Smooth muscle cell (in vitro differentiated cells): Measurements from ENCODE around the gene GNRHR. TPM values are rescaled to one million over a fixed set of nuclear protein-coding genes. Genes with fewer than 3 reads are reported as not detected.
A peak's percentile ranks its signal among the peaks of the same experiment; 100 is the strongest.

Experiments
- DNase-seq: peaks from one replicate; lab custom pipeline; 2025; ENCODE audit not compliant: unreplicated experiment; lab: John Stamatoyannopoulos, UW
- H2AFZ ChIP-seq: fragments of 200-600 bp; sonication (generic); 2 replicates; pipeline ENCODE4 v1.6.0; 2016; ENCODE audit warnings: antibody characterized with exemption, low read depth, mild to moderate bottlenecking
- H3F3A ChIP-seq: fragments of 200-600 bp; sonication (generic); 2 replicates; pipeline ENCODE4 v1.6.0; 2017; ENCODE audit warnings: antibody characterized with exemption, low read depth
- H3K27ac ChIP-seq: fragments of 200-600 bp; sonication (generic); 2 replicates; pipeline ENCODE4 v1.5.1; 2016; ENCODE audit warnings: low read depth, mild to moderate bottlenecking
- H3K27me3 ChIP-seq: fragments of 200-600 bp; sonication (generic); 2 replicates; pipeline ENCODE4 v1.6.1; 2016; ENCODE audit warnings: low read depth, mild to moderate bottlenecking
- H3K36me3 ChIP-seq: fragments of 200-600 bp; sonication (generic); 2 replicates; pipeline ENCODE4 v1.5.1; 2016; ENCODE audit warnings: low read depth
- H3K4me1 ChIP-seq: fragments of 200-600 bp; sonication (generic); 2 replicates; pipeline ENCODE4 v1.5.1; 2016; ENCODE audit warnings: low read depth
- H3K4me2 ChIP-seq: fragments of 200-600 bp; sonication (generic); 2 replicates; pipeline ENCODE4 v1.6.0; 2016; ENCODE audit warnings: mild to moderate bottlenecking
- H3K4me3 ChIP-seq: fragments of 200-600 bp; sonication (generic); 2 replicates; pipeline ENCODE4 v1.5.1; 2016; ENCODE audit warnings: mild to moderate bottlenecking
- H3K79me2 ChIP-seq: fragments of 200-600 bp; sonication (generic); 2 replicates; pipeline ENCODE4 v1.6.0; 2016; ENCODE audit warnings: low read depth, mild to moderate bottlenecking
- H3K9ac ChIP-seq: fragments of 200-600 bp; sonication (generic); 2 replicates; pipeline ENCODE4 v1.6.0; 2016; ENCODE audit warnings: low read depth
- H3K9me3 ChIP-seq: fragments of 200-600 bp; sonication (generic); replicated peaks from 2 replicates; pipeline ENCODE4 v1.5.1; 2016; ENCODE audit warnings: low read depth
- H4K20me1 ChIP-seq: fragments of 200-600 bp; sonication (generic); 2 replicates; pipeline ENCODE4 v1.6.0; 2016; ENCODE audit warnings: low read depth
- WGBS: methylation state at CpG from one replicate; pipeline ENCODE4 v1.1.7; 2016; ENCODE audit warnings: low lambda C conversion rate; 5-methylcytosine and 5-hydroxymethylcytosine counted together
- polyA plus RNA-seq: library from polyadenylated mRNA; unstranded; fragments of >200 nt; fragmentation: Nextera tagmentation; extraction: Ambion mirVana; gene quantifications from 2 replicates; pipeline ENCODE4 v1.2.1, GENCODE V29; 2016
- total RNA-seq: library from RNA; depleted of rRNA; stranded (reverse); fragments of >200 nt; gene quantifications from 2 replicates; pipeline ENCODE4 v1.2.3, GENCODE V29; 2014
- TF ChIP-seq, protein P1 (sequence below): fragments of 200-600 bp; sonication (generic); IDR thresholded peaks from 2 replicates; pipeline ENCODE4 v1.5.1; 2017; ENCODE audit warnings: borderline replicate concordance, mild to moderate bottlenecking, antibody characterized with exemption; ENCODE audit not compliant: insufficient read depth, poor library complexity, severe bottlenecking

The GNRHR gene
- total and polyA plus RNA-seq, 2 experiments from 2014 or later = 0.27 TPM; not detected in 1

DNA sequence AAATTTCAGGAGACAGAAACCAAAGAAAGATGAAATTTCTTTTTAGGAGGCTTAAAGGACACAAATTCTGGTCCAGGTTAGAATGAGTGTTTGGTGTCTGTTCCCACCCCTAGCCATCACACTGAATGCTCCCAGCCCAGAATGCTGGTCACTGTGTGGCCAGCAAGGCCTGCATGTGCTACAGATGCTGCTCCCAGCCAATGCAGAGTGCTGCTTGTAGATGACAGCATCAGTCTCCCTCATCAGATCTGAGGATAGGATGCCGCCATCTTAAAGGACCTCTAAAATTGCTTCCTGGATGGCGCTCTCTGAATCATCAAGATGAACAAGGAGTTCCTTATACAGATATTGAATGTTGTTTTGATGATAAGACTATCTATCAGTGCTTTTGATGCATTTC is 35.3 kb downstream of the GNRHR start:
- Histone ChIP-seq H3K4me3 (no peak overlapping the region), H3K27me3 (no peaks in the 10 kb centered on the region), H3F3A (peaks cover 10% of the 10 kb centered on the region), H3K9me3 (no peaks in the 10 kb centered on the region), H3K27ac (no peak overlapping the region), H3K4me2 (no peak overlapping the region), H3K9ac (no peak overlapping the region), H4K20me1 (no peaks in the 10 kb centered on the region), H3K79me2 (no peaks in the 10 kb centered on the region), H2AFZ (no peak overlapping the region), H3K36me3 (no peaks in the 10 kb centered on the region), H3K4me1 (peaks cover 4% of the 10 kb centered on the region)
- WGBS = 100% methylated on average over 2 of the region's 2 CpGs
- DNase-seq = no peak
- TF ChIP-seq, protein P1, sequence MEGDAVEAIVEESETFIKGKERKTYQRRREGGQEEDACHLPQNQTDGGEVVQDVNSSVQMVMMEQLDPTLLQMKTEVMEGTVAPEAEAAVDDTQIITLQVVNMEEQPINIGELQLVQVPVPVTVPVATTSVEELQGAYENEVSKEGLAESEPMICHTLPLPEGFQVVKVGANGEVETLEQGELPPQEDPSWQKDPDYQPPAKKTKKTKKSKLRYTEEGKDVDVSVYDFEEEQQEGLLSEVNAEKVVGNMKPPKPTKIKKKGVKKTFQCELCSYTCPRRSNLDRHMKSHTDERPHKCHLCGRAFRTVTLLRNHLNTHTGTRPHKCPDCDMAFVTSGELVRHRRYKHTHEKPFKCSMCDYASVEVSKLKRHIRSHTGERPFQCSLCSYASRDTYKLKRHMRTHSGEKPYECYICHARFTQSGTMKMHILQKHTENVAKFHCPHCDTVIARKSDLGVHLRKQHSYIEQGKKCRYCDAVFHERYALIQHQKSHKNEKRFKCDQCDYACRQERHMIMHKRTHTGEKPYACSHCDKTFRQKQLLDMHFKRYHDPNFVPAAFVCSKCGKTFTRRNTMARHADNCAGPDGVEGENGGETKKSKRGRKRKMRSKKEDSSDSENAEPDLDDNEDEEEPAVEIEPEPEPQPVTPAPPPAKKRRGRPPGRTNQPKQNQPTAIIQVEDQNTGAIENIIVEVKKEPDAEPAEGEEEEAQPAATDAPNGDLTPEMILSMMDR = no peak

DNA sequence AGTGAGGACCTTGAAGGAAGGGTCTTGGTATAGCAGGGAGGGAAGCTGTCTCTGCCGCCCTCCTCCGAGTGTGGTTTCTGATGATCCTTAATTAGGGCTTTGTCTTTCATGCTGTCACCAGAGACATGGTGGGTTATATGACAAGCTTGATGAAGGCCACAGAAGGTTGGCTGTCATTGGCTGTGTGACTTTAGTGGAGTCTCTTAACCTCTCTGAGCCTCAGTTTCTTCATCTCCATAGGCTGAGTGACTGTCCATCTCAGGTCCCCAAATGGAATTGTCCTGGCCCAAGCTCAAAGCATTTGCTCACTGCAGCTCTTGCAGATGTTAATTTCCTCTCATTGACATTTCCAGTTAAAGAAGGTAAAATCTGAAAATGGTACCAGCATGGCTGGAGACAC is 36.6 kb downstream of the GNRHR start:
- H3K27ac ChIP-seq = no peak overlapping the region
- no peak overlapping the region for H2AFZ ChIP-seq
- H3F3A ChIP-seq = peaks cover 15% of the 10 kb centered on the region
- H3K4me2 ChIP-seq = no peak overlapping the region
- no peaks in the 10 kb centered on the region for H3K79me2 ChIP-seq
- no peaks in the 10 kb centered on the region for H3K9me3 ChIP-seq
- TF ChIP-seq, protein P1 = no peak
- no peak for DNase-seq
- H3K9ac ChIP-seq = no peak overlapping the region
- no peaks in the 10 kb centered on the region for H3K27me3 ChIP-seq
- H4K20me1 ChIP-seq = no peaks in the 10 kb centered on the region
- H3K4me1 ChIP-seq = peaks cover 15% of the 10 kb centered on the region
- WGBS = 98% methylated on average over 2 of the region's 2 CpGs
- no peak overlapping the region for H3K4me3 ChIP-seq
- no peaks in the 10 kb centered on the region for H3K36me3 ChIP-seq

DNA sequence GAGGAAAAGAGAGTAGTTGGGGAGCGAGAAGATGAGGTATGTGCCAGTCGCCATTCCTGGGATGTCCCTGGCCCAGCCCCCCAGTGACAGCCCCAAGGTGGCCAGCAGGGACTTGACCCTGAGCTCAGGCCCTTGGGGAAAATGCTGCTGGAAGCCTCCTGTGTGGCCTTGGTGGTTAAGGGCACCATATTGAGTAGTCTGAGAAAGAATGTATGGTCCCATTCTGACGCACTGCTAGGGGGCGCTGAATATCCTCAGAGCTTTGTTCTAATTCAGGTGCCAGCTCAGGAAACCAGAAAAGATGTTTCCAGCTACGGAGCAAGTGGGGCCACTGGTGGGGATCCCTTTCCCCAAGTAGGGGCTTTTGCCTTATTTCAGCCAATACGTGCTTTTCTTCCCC is 39.2 kb downstream of the GNRHR start:
- peaks cover 15% of the 10 kb centered on the region for H3F3A ChIP-seq
- H3K4me1 ChIP-seq = peaks cover 15% of the 10 kb centered on the region
- 90% methylated on average over 6 of the region's 6 CpGs for WGBS
- peak overlapping the region; percentile 83 for H3K27ac ChIP-seq
- no peak overlapping the region for H3K4me3 ChIP-seq
- TF ChIP-seq, protein P1 = no peak
- H3K4me2 ChIP-seq = no peak overlapping the region
- H4K20me1 ChIP-seq = no peaks in the 10 kb centered on the region
- no peaks in the 10 kb centered on the region for H3K27me3 ChIP-seq
- DNase-seq = no peak
- H3K36me3 ChIP-seq = no peaks in the 10 kb centered on the region
- no peak overlapping the region for H2AFZ ChIP-seq
- H3K9me3 ChIP-seq = no peaks in the 10 kb centered on the region
- H3K9ac ChIP-seq = no peak overlapping the region
- peaks cover 1% of the 10 kb centered on the region for H3K79me2 ChIP-seq

DNA sequence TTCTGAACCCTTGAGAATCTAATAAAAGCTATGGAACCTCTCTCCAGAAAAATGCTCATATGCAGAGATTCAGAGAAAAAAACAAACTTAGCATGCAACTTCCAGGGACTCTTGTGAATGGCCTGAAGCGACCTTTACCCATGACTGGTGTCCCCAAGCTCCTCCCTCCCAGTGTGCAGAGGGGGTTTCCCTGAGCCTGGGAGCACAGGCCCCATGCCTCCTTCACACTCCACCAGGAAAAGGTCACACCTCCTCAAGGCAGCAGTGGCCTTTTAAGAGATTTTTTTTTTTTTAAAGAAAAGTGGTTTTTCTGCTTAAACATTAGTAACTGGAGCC is 40.0 kb downstream of the GNRHR start:
- TF ChIP-seq, protein P1 = no peak
- Histone ChIP-seq H3K27me3 (no peaks in the 10 kb centered on the region), H3K9ac (no peak overlapping the region), H2AFZ (peak overlapping the region; percentile 89), H3K4me3 (no peak overlapping the region), H3K27ac (peak overlapping the region; percentile 83), H3K36me3 (no peaks in the 10 kb centered on the region), H3K79me2 (peaks cover 8% of the 10 kb centered on the region), H3K4me1 (peaks cover 15% of the 10 kb centered on the region), H4K20me1 (no peaks in the 10 kb centered on the region), H3K9me3 (no peaks in the 10 kb centered on the region), H3K4me2 (peak overlapping the region; percentile 67), H3F3A (peaks cover 15% of the 10 kb centered on the region)
- 50% methylated on average over 1 of the region's 1 CpG for WGBS
- no peak for DNase-seq
